GM12892 (cell line): ENCODE measurements around the gene MYO1E.

ENCODE experiments used
- DNase-seq: peaks from one replicate; pipeline ENCODE4 v3.0.0; 2011; ENCODE audit not compliant: insufficient read length
- FAIRE-seq: peaks from 2 replicates; lab custom pipeline; 2011; peaks lifted over from hg19 to GRCh38; lab: Jason Lieb, UNC
- POLR2A ChIP-seq: IDR thresholded peaks from 2 replicates; pipeline ENCODE4 v1.6.1; 2011; ENCODE audit warnings: low read depth, low read length, control low read depth
- POLR2AphosphoS5 ChIP-seq: IDR thresholded peaks from 2 replicates; pipeline ENCODE4 v1.6.1; 2011; ENCODE audit warnings: low read depth, low read length, control low read depth
- TAF1 ChIP-seq: IDR thresholded peaks from 2 replicates; pipeline ENCODE4 v1.6.1; 2011; ENCODE audit warnings: low read depth, mild to moderate bottlenecking, control low read depth, low read length, borderline replicate concordance

The MYO1E gene

GRCh38 chr15:59222906-59223550 lies 149.6 kb downstream of the MYO1E start:
- no peak for FAIRE-seq
- TF ChIP-seq POLR2AphosphoS5 (no peak; the same call in 1 of the 2 replicates), POLR2A (peak; percentile 26; the same call in 1 of the 2 replicates)
- no peak for DNase-seq

- TF ChIP-seq TAF1 (no peak), POLR2A (0 out of 2 replicates have a peak, but pooled peaks have one; percentile 15), POLR2AphosphoS5 (0 out of 2 replicates have a peak, but pooled peaks have one; percentile 30)
- DNase-seq (no peak), FAIRE-seq (no peak)
Observed at GRCh38 chr15:59221511-59222505, 150.9 kb downstream of the MYO1E start.

DNA sequence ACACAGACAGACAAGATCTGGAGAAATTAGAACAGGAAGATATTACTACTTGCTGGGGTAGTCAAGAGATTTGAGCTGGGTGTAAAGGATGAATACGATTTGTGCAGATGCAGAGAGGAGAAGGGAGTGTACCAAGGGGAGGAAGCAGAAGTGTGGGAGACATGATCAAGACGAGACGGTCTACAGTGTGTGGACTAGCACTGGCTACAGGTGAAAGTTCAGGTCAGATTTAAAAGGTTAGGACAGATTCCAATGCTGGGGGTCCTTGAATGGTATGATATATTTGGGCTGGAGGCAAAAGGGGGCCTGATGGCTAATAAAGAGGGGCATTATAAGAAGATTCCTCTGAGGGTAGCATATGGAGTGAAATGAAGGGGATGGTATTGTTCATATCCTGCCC lies 154.0 kb downstream of the MYO1E start:
- TF ChIP-seq TAF1: no peak
- TF ChIP-seq POLR2A: peak; percentile 39; the same call in 1 of the 2 replicates
- peak; percentile 61; the same call in 1 of the 2 replicates for TF ChIP-seq POLR2AphosphoS5
- FAIRE-seq (peak; percentile 61), DNase-seq (no peak)

GRCh38 chr15:59217876-59218498 lies 154.7 kb downstream of the MYO1E start:
- no peak for TF ChIP-seq TAF1
- no peak for TF ChIP-seq POLR2A
- TF ChIP-seq POLR2AphosphoS5: no peak
- DNase-seq: no peak
- FAIRE-seq: peak; percentile 46

GRCh38 chr15:59216911-59217310 lies 155.8 kb downstream of the MYO1E start:
- TF ChIP-seq POLR2AphosphoS5 (no peak), TAF1 (no peak), POLR2A (no peak)
- no peak for FAIRE-seq
- no peak for DNase-seq

GRCh38 chr15:59210186-59210585 lies 162.5 kb downstream of the MYO1E start:
- FAIRE-seq: no peak
- no peak for DNase-seq
- TF ChIP-seq POLR2A (no peak), TAF1 (no peak), POLR2AphosphoS5 (no peak)

GRCh38 chr15:59208613-59209249 lies 163.9 kb downstream of the MYO1E start:
- no peak for FAIRE-seq
- DNase-seq: no peak
- TF ChIP-seq POLR2A: no peak
- no peak for TF ChIP-seq POLR2AphosphoS5
- TF ChIP-seq TAF1: no peak

DNA sequence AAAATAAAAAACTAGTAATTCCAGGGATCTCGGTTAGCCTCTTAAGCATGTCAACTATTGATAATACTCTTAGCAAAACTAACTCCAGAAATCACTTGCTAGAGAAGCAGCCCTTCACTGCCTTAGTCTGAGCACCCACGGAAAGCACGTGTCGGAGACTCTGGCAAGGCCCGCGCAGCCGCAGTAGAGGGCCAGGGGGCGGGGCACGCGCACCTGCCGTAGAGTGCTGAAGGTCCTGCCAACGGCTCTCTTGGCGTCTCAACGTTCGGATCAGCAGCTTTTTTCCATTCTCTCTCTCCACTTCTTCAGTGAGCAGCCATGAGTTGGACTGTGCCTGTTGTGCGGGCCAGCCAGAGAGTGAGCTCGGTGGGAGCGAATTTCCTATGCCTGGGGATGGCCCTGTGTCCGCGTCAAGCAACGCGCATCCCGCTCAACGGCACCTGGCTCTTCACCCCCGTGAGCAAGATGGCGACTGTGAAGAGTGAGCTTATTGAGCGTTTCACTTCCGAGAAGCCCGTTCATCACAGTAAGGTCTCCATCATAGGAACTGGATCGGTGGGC lies 166.0 kb downstream of the MYO1E start, which contains the start of gene LDHAL6B:
LDHAL6B (plus strand) TSS at position 221 of the 561 bp plus-strand sequence; CDS start at position 319, 98 bp downstream.
- TF ChIP-seq POLR2A (0 out of 2 replicates have a peak, but pooled peaks have one; percentile 8), POLR2AphosphoS5 (no peak), TAF1 (no peak)
- DNase-seq (no peak), FAIRE-seq (no peak)

DNA sequence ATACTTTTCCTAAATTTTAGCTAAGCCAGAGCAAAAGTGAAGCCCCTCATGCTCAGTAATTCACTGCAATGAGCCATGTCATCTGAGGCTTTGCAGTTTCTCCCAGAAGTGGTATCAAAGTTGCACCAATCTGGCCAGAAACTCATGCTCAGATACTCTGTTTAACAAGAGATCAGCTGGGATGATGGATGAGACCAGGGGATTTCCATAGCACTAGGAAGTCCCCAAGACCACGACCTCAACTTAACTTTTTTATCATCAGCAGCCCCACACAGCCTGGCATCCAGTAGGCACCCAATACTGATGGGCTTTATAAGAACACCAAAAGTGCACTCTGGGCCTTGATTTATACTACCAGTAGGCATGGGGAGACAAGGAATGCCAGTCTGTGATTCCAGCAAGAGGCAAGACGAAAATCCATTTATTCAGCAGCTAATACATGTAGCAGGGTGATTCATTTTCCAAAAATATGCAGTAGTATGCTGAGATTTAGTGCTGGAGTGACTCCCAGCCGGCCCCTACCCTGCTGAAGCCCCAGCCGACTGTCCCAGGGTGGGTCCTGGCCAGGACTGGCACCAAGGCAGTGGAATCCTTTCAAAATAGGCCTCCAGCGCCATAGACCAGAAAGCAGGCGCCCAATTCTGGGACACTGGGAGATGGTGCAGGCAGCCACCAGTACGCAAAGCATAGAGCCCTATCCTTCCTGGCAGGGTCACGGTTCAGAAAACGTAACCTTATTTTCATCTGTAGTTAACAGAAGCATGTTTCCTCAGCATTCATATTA lies 166.6 kb downstream of the MYO1E start:
- TF ChIP-seq POLR2A (no peak), TAF1 (no peak), POLR2AphosphoS5 (no peak)
- FAIRE-seq (no peak), DNase-seq (no peak)

DNA sequence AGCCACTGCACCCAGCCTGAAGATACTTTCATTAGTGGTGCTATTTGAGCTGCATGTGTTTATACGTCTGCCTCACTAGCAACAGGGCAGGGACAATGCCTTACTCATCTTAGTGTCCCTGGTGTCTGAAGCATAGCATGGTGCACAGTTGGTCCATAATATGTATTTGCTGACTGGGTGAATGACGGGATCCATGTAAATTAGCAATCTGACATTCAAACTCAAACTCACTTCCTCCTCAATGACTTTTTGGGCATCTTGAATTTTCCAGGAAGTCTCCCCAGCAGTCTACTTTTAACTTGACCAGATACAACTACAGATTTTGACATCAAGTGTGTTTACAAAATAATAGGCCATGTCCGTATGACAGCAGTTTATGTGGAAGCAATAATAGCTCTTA lies 169.0 kb downstream of the MYO1E start:
- no peak for TF ChIP-seq TAF1
- no peak for TF ChIP-seq POLR2A
- no peak for FAIRE-seq
- no peak for DNase-seq
